Endothelial cell of umbilical vein (primary cell): ENCODE results near the gene NR6A1. TPM values are rescaled to one million over a fixed set of nuclear protein-coding genes. Genes with fewer than 3 reads are reported as not detected.

Experiments
- BruUV-seq: library from RNA; stranded (reverse); fragments of 400-500 nt; replicated peaks from 2 replicates; lab custom pipeline; 2021; lab: Mats Ljungman, UMichigan
- CTCF ChIA-PET: fragments of 300-600, 350-600 bp; sonication (Branson Sonifier 250); formaldehyde crosslinking; loops from one replicate; lab custom pipeline; 2021; ENCODE audit warnings: antibody characterized with exemption, inconsistent platforms; lab: Charles Lee
- POLR2A ChIA-PET: fragments of 300-600, 350-600 bp; sonication (Branson Sonifier 250); formaldehyde crosslinking; loops from one replicate; lab custom pipeline; 2021; ENCODE audit warnings: antibody characterized with exemption, inconsistent platforms; lab: Charles Lee
- DNase-seq: peaks from one replicate; pipeline ENCODE4 v3.0.0-alpha.2; 2011; ENCODE audit warnings: low read depth, low spot score
- FAIRE-seq: peaks from 2 replicates; lab custom pipeline; 2011; peaks lifted over from hg19 to GRCh38; lab: Jason Lieb, UNC
- H2AFZ ChIP-seq: 2 replicates; pipeline ENCODE4 v1.6.0; 2012; ENCODE audit warnings: low read depth, low read length, control low read depth, inconsistent platforms
- H3K27ac ChIP-seq: 2 replicates; pipeline ENCODE4 v1.5.1; 2011; ENCODE audit warnings: low read depth, mild to moderate bottlenecking, control low read depth, low read length, moderate library complexity; ENCODE audit not compliant: insufficient read depth
- H3K27me3 ChIP-seq, 2 experiments: 2 replicates each; pipeline versions ENCODE4 v1.6.0 to v1.6.1; 2011; ENCODE audit warnings: low read length in 2 of 2, mixed read lengths in 1 of 2; ENCODE audit not compliant: control insufficient read depth in 2 of 2, insufficient read depth in 2 of 2
- H3K36me3 ChIP-seq, 2 experiments: 2 replicates in 1 of 2; 3 replicates in 1 of 2; pipeline ENCODE4 v1.5.1; 2011; ENCODE audit warnings: low read length in 2 of 2, mild to moderate bottlenecking in 1 of 2, moderate library complexity in 1 of 2; ENCODE audit not compliant: control insufficient read depth in 2 of 2, insufficient read depth in 2 of 2; ENCODE audit errors: extremely low read depth in 1 of 2
- H3K4me1 ChIP-seq: 3 replicates; pipeline ENCODE4 v1.5.1; 2011; ENCODE audit warnings: mild to moderate bottlenecking, low read length; ENCODE audit not compliant: control insufficient read depth, insufficient read depth; ENCODE audit errors: extremely low read depth
- H3K4me2 ChIP-seq: 2 replicates; pipeline ENCODE4 v1.6.1; 2011; ENCODE audit warnings: low read length, control low read depth, mixed read lengths; ENCODE audit not compliant: insufficient read depth
- H3K4me3 ChIP-seq, 3 experiments: fragments of 200-600 bp in 1 of 3; sonication (generic), shearing (Covaris generic) in 1 of 3; replicated peaks in 1 of 3; 2 replicates each; pipeline ENCODE4 v1.5.1; 2011 to 2016; ENCODE audit warnings: control low read depth in 3 of 3, low read length in 3 of 3, mild to moderate bottlenecking in 2 of 3, inconsistent platforms in 1 of 3, low read depth in 1 of 3, moderate library complexity in 1 of 3; ENCODE audit not compliant: insufficient read depth in 1 of 3
- H3K79me2 ChIP-seq: 2 replicates; pipeline ENCODE4 v1.6.0; 2012; ENCODE audit warnings: low read length, inconsistent platforms; ENCODE audit not compliant: control insufficient read depth, insufficient read depth
- H3K9ac ChIP-seq: replicated peaks from 2 replicates; pipeline ENCODE3; 2011; ENCODE audit warnings: low read length, control low read depth; ENCODE audit not compliant: insufficient read depth; ENCODE audit errors: extremely low read depth
- H3K9me1 ChIP-seq: replicated peaks from 3 replicates; pipeline ENCODE4 v1.6.0; 2011; ENCODE audit warnings: mild to moderate bottlenecking, low read length; ENCODE audit not compliant: control insufficient read depth, insufficient read depth; ENCODE audit errors: extremely low read depth
- H3K9me3 ChIP-seq: replicated peaks from 2 replicates; pipeline ENCODE4 v1.5.1; 2012; ENCODE audit warnings: low read length, inconsistent platforms; ENCODE audit not compliant: control insufficient read depth, insufficient read depth
- H4K20me1 ChIP-seq: replicated peaks from 2 replicates; pipeline ENCODE3; 2011; ENCODE audit warnings: mild to moderate bottlenecking, low read length; ENCODE audit not compliant: control insufficient read depth, insufficient read depth; ENCODE audit errors: extremely low read depth
- CTCF ChIP-seq, 2 donors: IDR thresholded peaks; 1 replicate in 1 of 2; 2 replicates in 1 of 2; pipeline ENCODE4 v1.5.1; 2011; ENCODE audit warnings: low read length in 2 of 2, mild to moderate bottlenecking in 2 of 2, moderate library complexity in 2 of 2, control low read depth in 1 of 2, inconsistent platforms in 1 of 2, low read depth in 1 of 2; ENCODE audit not compliant: insufficient read depth in 1 of 2; ENCODE audit errors: extremely low read depth in 1 of 2
- EZH2 ChIP-seq: IDR thresholded peaks from 2 replicates; pipeline ENCODE4 v1.6.1; 2012; ENCODE audit warnings: borderline replicate concordance, low read depth, mild to moderate bottlenecking, moderate library complexity, low read length, inconsistent platforms; ENCODE audit not compliant: severe bottlenecking
- FOS ChIP-seq: IDR thresholded peaks from 2 replicates; pipeline ENCODE4 v1.6.1; 2011; ENCODE audit warnings: mild to moderate bottlenecking, low read length, moderate library complexity, borderline replicate concordance; ENCODE audit not compliant: insufficient read depth
- GATA2 ChIP-seq: IDR thresholded peaks from 2 replicates; pipeline ENCODE4 v1.7.0; 2011; ENCODE audit warnings: low read depth, mild to moderate bottlenecking, moderate library complexity, mixed read lengths, low read length; ENCODE audit not compliant: insufficient read length, insufficient read depth
- JUN ChIP-seq: IDR thresholded peaks from 2 replicates; pipeline ENCODE4 v1.6.1; 2011; ENCODE audit warnings: borderline replicate concordance, low read depth; ENCODE audit not compliant: insufficient read length, insufficient read depth
- MAX ChIP-seq: IDR thresholded peaks from 2 replicates; pipeline ENCODE4 v1.6.1; 2011; ENCODE audit not compliant: insufficient read depth, insufficient read length
- MYC ChIP-seq: IDR thresholded peaks from one replicate; pipeline ENCODE4 v1.6.1; 2011; ENCODE audit warnings: mild to moderate bottlenecking, low read depth, low read length
- POLR2A ChIP-seq: IDR thresholded peaks from 2 replicates; pipeline ENCODE4 v1.6.1; 2012; ENCODE audit warnings: low read depth, mild to moderate bottlenecking, control low read depth, low read length
- POLR2AphosphoS5 ChIP-seq: IDR thresholded peaks from 2 replicates; pipeline ENCODE4 v1.6.1; 2012; ENCODE audit warnings: low read depth, mild to moderate bottlenecking, control low read depth, low read length, moderate library complexity; ENCODE audit not compliant: insufficient read depth
- dilution Hi-C: fragments of 300-500 bp; cut with MboI; formaldehyde crosslinking; loops from one replicate; pipeline ENCODE4 v1.15.0; 2019; ENCODE audit warnings: low sequenced_read_pairs; ENCODE audit not compliant: extremely low pct_ligation_motif_present
- intact Hi-C: fragments of 100-400 bp; cut with micrococcal nuclease; formaldehyde crosslinking; loops from one replicate; pipeline ENCODE4 v1.10.0; 2022
- polyA plus RNA-seq, 4 experiments: library from polyadenylated mRNA; depleted of rRNA in 3 of 4; stranded (reverse) in 3 of 4; unstranded in 1 of 4; fragments of >200 nt; gene quantifications; 2 replicates each; pipeline versions ENCODE4 v1.2.1 to v1.2.3, GENCODE V29; 2011 to 2012; ENCODE audit warnings: missing spikeins in 1 of 4
- total RNA-seq: library from RNA; stranded (reverse); gene quantifications from 2 replicates; pipeline ENCODE4 v1.2.3, GENCODE V29; 2021

NR6A1 gene
- total and polyA plus RNA-seq, 2 donors (not counting 3 experiments of a cell fraction or from before 2014, with no cell fraction given): 0.17 to 1.2 TPM

GRCh38 chr9:124758691-124759090 lies 12.4 kb downstream of the NR6A1 start:
- dilution Hi-C loops: no loop called here
- H4K20me1 ChIP-seq: no peaks in the 10 kb centered on the region
- DNase-seq (no peak), FAIRE-seq (no peak)
- H3K9me1 ChIP-seq: no peaks in the 10 kb centered on the region
- no peaks in the 10 kb centered on the region for H3K4me1 ChIP-seq
- H3K27me3 ChIP-seq: peaks cover 49 to 88% of the 10 kb centered on the region in 2 experiments
- no peaks in the 10 kb centered on the region for H3K36me3 ChIP-seq
- H2AFZ ChIP-seq: no peak overlapping the region
- H3K9me3 ChIP-seq: no peaks in the 10 kb centered on the region
- ChIA-PET POLR2A (no interaction called here), CTCF (interaction anchor here (0.7 to 9.4 kb wide), 5 partner anchors 8 to 141 kb away, joined by 3 to 82 read pairs (median 4); partner anchors contain the start of genes NR6A1 and WDR38)
- TF ChIP-seq POLR2A (no peak), GATA2 (no peak), POLR2AphosphoS5 (no peak), CTCF (IDR thresholded peaks at IDR 0.05; ENCODE audit: extremely low read depth in 1 of 2, insufficient read depth in 1 of 2, low read depth in 1 of 2, low read length in 2 of 2) (no peak), JUN (no peak), FOS (no peak), EZH2 (no peak), MAX (no peak), MYC (no peak)
- no peak overlapping the region for H3K4me3 ChIP-seq
- H3K79me2 ChIP-seq: no peaks in the 10 kb centered on the region
- H3K9ac ChIP-seq: no peak overlapping the region
- H3K4me2 ChIP-seq: no peak overlapping the region
- H3K27ac ChIP-seq: no peak overlapping the region
- no TSS peak for BruUV-seq
- intact Hi-C loops: no loop called here
